22Rv1 (cell line): ENCODE data around the gene LRRC8E.

Experiments used
- CTCF ChIP-seq: fragments of 450-650 bp; IDR thresholded peaks from 2 replicates; pipeline ENCODE4 v1.5.1; 2017; ENCODE audit warnings: mild to moderate bottlenecking
- ZFX ChIP-seq: fragments of 450-650 bp; IDR thresholded peaks from 2 replicates; pipeline ENCODE4 v1.6.1; 2017; ENCODE audit warnings: antibody characterized with exemption, borderline replicate concordance

- no peak for TF ChIP-seq CTCF
- no peak for TF ChIP-seq ZFX
Measured at GRCh38 chr19:7916955-7917266, 28.6 kb downstream of the LRRC8E start.
